D721Med (cell line): Measurements from ENCODE around the gene DMRT2.

ENCODE experiments used
- DNase-seq: peaks from one replicate; pipeline ENCODE4 v3.0.0; 2011; ENCODE audit warnings: low spot score; ENCODE audit not compliant: insufficient read length
- FAIRE-seq: peaks from 2 replicates; lab custom pipeline; 2011; peaks lifted over from hg19 to GRCh38; lab: Jason Lieb, UNC
- CTCF ChIP-seq: IDR thresholded peaks from 2 replicates; pipeline ENCODE4 v1.5.1; 2012; ENCODE audit warnings: mild to moderate bottlenecking, control low read depth; ENCODE audit not compliant: insufficient read depth; ENCODE audit errors: missing control alignments

DMRT2 gene

GRCh38 chr9:1050125-1050895 lies at the start of gene DMRT2:
DMRT2 (plus strand) TSS chr9:1050357; CDS start chr9:1051614, 1,257 bp downstream.
- DNase-seq (peak; percentile 91), FAIRE-seq (no peak)
- no peak for TF ChIP-seq CTCF

- no peak for TF ChIP-seq CTCF
- FAIRE-seq, result no peak
- DNase-seq, result no peak
These were observed 48.3 kb upstream of the DMRT2 start for GRCh38 chr9:1001838-1002237.

GRCh38 chr9:1002678-1003077 lies 47.5 kb upstream of the DMRT2 start:
- DNase-seq (no peak), FAIRE-seq (no peak)
- no peak for TF ChIP-seq CTCF

GRCh38 chr9:1005043-1005667 lies 45.0 kb upstream of the DMRT2 start:
- TF ChIP-seq CTCF, result peak; percentile 61
- DNase-seq, result no peak
- FAIRE-seq, result peak; percentile 46

- FAIRE-seq (no peak), DNase-seq (no peak)
- no peak for TF ChIP-seq CTCF
These were observed 42.8 kb upstream of the DMRT2 start for GRCh38 chr9:1007312-1007711.

GRCh38 chr9:1008216-1008615 lies 41.9 kb upstream of the DMRT2 start:
- DNase-seq (no peak), FAIRE-seq (no peak)

More at GRCh38 chr9:1008216-1008615, 41.9 kb upstream of the DMRT2 start:
- TF ChIP-seq CTCF, result no peak
